HEK293 (cell line): ENCODE measurements around the gene RNF115.

Experiments
- YY1 ChIP-seq: fragments of 450-650 bp; formaldehyde crosslinking; IDR thresholded peaks from 2 replicates; pipeline ENCODE4 v1.5.1; 2018; ENCODE audit warnings: missing biosample characterization, missing genetic modification characterization
- ZNF184 ChIP-seq: fragments of 450-650 bp; IDR thresholded peaks from 2 replicates; pipeline ENCODE4 v1.5.1; 2018; ENCODE audit warnings: missing biosample characterization, mild to moderate bottlenecking, missing genetic modification characterization
- TF ChIP-seq, protein P1 (sequence below): fragments of 450-650 bp; formaldehyde crosslinking; conservative IDR thresholded peaks from 2 replicates; pipeline ENCODE4 v1.5.1; 2016; ENCODE audit warnings: low read depth, missing biosample characterization, missing genetic modification characterization

DNA sequence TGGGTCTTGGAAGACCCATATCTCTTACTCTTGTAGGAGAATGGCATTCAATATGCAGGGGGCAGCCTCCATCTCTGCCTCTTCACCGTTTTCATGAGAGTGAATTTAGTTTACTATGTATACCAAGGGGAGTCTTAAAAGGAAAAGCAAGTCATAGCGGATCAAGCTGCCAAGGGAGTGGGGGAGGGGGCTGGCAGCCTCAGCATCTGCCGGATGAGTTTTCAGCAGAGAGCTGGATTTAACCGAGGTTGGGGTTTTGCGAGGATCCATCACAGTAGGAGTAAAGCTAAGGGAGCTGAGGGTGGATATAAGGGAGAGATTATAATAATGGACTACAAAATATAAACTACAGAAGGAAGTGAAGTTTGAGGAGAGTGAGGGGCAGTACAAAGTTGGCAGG lies 94.7 kb downstream of the RNF115 start:
- TF ChIP-seq ZNF184 (tag by site-specific recombination) (no peak), YY1 (tag by site-specific recombination) (no peak)
- TF ChIP-seq, protein P1, sequence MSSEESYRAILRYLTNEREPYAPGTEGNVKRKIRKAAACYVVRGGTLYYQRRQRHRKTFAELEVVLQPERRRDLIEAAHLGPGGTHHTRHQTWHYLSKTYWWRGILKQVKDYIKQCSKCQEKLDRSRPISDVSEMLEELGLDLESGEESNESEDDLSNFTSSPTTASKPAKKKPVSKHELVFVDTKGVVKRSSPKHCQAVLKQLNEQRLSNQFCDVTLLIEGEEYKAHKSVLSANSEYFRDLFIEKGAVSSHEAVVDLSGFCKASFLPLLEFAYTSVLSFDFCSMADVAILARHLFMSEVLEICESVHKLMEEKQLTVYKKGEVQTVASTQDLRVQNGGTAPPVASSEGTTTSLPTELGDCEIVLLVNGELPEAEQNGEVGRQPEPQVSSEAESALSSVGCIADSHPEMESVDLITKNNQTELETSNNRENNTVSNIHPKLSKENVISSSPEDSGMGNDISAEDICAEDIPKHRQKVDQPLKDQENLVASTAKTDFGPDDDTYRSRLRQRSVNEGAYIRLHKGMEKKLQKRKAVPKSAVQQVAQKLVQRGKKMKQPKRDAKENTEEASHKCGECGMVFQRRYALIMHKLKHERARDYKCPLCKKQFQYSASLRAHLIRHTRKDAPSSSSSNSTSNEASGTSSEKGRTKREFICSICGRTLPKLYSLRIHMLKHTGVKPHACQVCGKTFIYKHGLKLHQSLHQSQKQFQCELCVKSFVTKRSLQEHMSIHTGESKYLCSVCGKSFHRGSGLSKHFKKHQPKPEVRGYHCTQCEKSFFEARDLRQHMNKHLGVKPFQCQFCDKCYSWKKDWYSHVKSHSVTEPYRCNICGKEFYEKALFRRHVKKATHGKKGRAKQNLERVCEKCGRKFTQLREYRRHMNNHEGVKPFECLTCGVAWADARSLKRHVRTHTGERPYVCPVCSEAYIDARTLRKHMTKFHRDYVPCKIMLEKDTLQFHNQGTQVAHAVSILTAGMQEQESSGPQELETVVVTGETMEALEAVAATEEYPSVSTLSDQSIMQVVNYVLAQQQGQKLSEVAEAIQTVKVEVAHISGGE (tag by site-specific recombination) = no peak
